Activated T-cell treated with anti-CD3 and anti-CD28 coated beads for 4 hours (primary cell): ENCODE measurements around the gene OVCH2.
"Not testable (repeated sequence)": the region's sequence is repeated elsewhere in the genome, so short reads cannot be mapped to it uniquely, and the experiment has no call there.

Source experiments
- DNase-seq: peaks from one replicate; pipeline ENCODE4 v3.0.0-alpha.2; 2020

OVCH2 gene

DNA sequence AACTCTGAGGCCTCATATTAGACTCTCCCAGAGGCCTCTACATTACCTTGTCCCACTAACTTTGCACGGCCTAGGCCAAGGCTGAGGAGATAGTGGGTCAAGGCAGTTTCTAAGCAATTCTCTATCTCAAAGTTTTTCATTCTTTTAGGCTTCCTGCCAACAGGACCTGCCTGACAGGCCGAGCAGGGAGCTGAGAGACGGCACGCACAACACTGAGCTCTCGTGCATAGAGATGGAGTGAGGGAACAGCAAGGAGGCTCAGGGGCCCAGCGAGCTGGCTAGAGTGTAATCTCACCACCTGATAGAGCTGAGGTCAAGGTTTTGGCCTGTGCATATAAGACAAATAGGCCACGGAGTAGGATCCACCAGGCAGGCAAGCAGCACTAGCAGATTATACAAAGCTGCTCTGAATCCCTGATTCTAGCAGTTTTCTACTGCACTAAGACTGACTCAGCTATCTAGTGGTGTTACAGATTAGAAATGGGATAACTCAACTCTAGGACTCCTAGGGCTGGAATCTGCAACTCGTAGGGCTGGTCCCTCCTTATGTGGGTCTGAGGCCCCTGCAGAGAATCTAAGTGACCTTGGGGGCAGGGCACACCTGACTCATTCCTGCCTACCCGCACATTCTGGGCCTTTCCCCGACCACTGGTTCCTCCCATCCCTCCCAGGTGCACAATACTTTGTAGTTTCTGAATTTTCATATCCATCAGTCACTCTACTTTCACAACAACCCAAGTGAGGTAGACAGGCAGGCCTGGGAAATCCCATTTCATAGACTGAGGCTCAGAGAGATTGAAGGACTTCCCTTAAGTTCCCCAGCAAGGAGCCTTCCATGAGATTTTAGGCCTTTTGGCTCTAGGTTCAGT, 34.7 kb downstream of the OVCH2 start:
- no peak for DNase-seq

- no peak for DNase-seq
Measured at GRCh38 chr11:7670641-7671040, 35.6 kb downstream of the OVCH2 start.

- DNase-seq, result no peak
Measured at GRCh38 chr11:7668911-7669310, 37.4 kb downstream of the OVCH2 start.

DNA sequence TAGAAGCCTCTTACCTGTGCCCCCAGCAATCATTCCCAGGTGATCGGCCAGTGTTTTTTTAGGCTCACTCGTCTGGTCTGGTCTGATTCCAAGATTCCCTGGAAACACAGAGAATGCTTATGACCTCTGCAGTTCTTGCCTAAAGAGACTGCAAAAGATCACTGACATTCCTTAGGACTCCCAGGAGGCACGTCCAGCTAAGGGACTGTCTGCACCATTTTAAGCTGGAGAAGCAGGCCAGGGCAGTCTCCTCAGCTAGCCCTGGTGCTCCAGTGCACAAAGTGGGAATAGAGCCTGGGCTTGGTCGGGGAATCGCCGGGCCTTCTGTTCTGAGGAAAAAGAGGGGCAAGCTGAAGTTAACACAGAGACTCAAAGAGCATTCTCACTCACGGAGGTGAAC, 37.8 kb downstream of the OVCH2 start:
- DNase-seq, result no peak

DNA sequence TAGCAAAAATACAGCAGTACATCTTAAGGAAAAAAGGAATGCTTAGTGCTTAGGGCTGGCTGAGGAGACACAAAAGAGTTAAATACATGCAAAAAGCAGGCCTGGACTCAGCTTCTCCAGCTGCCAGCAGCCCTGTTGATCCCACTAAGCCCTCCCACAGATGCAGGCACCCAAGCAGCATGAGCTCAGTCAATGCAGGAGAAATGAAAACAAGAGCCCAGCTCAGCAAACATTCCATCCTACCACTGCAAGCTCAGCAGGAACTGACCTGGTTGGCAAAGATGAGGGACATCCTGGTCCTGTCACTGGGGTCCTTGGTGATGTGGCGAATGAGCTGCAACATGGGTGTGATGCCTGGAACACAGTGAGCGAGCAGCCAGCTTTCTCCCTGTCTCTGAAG, 38.8 kb downstream of the OVCH2 start:
- DNase-seq, result no peak

- no peak for DNase-seq
Measured at GRCh38 chr11:7666292-7666866, 39.9 kb downstream of the OVCH2 start.

DNA sequence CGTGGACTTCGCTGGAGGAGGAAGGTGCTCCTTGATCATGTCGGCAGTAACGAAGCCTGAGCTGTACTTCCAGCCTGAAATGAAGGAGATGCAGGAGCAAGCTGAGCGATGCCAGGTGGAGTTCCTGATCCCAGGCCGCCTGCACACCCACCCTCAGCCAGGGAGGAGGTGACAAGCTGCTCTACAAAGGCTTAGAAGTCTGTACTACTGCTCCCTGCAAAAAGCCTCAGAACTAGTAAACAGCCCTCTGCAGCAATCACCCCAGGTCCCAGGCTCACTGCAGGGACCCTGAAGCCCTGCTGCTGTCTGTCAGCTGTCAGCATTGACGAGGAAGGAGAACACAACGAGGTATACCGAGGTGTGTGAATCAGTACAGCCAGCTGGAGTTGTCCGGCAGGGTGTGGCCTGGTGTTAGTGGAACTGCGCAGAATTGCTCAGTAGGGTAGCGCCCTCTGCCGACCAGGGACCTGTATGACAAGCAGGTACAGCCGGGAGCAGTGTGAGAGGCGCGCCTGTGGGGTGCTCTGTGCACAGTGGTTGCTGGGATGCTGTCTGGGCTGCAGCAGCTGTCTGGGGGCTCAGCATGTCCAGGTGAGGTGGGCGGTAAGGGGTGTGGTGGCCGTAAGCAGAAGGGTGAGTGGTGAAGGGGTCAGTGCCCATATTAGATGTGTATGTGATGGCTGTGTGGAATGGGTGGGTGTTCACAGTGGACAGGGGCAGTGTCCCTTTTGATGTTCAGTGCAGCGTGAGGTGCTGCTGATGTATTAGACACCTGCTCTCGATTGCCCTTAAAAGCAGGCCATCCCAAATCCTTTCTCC, 40.6 kb downstream of the OVCH2 start:
- peak; percentile 56 for DNase-seq

DNA sequence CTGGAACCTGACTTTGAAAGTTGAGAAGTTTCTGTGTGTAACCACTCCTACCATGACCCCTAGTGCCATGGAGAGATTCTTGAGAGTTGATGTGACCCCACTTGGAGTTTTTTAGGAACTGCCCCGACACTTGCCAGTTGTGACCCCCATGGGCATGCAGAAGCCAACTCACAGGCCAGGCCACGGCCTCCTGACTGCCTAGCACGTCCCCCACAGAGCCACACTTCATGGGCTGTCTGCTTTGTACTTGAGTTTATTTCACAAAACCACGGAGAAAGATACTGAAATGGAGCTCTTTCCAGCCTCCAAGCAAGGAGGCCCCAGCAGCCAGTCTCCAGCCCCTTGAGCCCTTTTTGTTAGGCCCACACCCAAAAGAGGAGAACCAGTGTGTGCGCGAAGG, 41.4 kb downstream of the OVCH2 start:
- DNase-seq, result no peak

DNA sequence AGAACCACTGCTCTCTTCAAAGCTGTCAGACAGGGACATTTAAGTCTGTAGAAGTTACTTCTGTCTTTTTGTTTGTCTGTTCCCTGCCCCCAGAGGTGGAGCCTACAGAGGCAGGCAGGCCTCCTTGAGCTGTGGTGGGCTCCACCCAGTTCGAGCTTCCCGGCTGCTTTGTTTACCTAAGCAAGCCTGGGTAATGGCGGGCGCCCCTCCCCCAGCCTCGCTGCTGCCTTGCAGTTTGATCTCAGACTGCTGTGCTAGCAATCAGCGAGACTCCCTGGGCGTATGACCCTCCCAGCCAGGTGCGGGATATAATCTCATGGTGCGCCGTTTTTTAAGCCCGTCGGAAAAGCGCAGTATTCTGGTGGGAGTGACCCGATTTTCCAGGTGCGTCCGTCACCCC, 42.7 kb downstream of the OVCH2 start:
- not testable (repeated sequence) for DNase-seq

DNA sequence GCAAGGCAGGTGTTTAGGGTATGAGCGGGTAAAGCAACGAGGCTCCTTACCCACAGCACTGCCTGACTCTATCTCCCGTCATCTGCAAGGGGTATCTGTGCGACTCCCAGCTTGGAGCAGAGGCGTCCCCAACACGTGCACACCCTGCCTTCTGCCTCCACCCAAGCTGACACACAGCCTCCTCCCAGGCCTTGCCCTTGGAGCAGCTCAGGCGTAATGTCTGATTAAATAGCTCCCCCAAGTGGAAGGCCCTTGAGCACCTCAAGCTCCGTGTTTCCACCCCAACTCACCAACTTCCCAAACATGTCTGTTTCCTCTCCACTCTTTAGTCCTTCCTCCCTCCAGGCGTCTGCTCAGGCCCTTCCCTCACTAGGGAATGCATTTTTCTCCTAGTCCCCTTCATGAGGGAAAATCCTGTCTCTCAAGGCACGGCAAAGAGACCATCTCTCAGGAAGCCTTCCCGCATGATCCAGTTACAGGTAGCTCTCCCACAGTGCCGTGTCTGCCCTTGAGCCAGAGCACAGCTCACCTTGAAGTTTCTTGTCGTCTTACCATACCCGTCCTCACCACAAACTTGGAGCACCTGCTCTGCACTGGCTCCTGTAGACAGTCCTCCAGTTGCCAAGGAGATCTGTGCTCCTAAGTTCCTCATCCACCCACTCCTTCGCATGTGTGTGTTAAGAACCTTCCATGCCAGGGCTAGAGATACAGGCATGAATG, 48.8 kb downstream of the OVCH2 start:
- DNase-seq, result no peak

DNA sequence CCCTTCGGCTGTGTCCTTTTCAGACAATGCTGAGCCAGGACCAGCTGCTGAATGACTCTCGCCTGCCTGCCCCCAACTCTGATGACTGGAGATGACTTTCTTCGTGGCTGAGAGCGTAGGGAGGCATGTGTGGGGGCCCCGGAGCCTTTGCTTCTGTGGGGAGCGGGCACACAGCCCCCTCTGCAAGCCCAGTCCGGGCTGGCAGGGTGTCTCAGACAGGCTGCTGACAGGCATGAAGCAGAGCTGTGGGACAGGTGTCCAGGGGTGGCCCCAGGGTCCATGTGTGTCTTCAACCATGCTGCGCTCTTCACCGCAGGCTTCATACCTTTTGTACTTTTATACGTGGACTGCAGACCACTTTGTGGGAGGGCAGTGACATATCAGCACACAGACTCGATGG, 49.6 kb downstream of the OVCH2 start:
- DNase-seq, result no peak

GRCh38 chr11:7655253-7656217, 50.7 kb downstream of the OVCH2 start:
- DNase-seq, result no peak

- no peak for DNase-seq
Measured at GRCh38 chr11:7654195-7654705, 52.0 kb downstream of the OVCH2 start.

DNA sequence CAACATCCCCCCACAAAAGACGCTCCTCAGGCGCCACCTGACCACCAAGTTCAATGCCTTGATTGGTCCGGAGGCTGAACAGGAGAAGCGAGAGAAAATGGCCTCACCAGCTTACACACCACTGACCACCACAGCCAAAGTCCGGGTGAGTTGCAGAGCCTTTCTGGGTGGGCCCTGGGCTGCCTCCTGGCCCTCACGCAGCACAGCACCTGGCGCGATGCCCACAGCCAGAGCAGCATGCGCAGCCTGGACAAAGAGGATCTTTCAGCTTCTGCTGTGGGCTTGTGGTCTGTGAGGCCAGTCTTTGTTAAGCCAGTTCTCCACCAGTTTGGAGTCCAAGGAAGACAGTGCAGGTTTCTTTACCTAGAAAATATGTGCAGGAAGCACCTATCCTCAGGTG, 54.6 kb downstream of the OVCH2 start:
- no peak for DNase-seq

DNA sequence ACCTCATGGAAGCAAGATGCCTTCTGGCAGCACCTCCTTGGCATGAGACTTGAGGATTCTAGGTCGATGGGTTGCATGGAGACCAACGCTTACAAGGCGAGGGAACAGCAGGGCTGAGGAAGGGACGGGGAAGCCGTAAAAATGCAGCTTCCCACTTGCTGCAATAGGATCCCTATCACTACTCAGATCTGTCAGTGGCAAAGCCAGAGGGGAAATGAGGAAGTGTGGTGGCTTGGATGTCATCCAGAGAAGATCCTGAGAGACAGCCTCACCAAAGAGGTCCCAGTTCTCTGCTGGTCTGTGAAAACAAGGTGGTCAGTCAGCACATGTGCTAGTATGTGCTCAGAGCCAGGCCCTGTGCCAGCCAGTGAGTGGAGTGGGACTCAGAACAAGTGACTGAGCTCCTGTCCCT, 55.1 kb downstream of the OVCH2 start:
- no peak for DNase-seq

GRCh38 chr11:7648264-7648663, 58.0 kb downstream of the OVCH2 start:
- no peak for DNase-seq

DNA sequence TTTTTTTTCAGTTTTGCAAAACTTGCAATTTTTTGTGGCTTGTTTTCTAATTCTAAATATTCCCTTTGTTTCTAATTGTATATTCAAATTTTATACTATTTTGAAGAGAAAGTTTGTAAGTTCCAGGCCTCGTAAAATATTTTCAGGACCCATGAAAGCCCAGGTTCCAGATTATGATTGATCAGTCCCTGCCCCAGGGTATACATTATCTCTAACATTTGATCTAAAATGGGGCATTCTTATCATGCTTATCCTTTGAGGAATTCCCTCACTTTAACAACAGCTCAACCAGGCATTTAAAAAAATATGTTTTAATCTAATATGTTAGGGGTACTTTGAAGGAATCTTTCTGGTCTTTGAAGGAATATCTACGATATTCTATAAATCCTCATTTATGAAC, 59.4 kb downstream of the OVCH2 start:
- DNase-seq, result no peak

DNA sequence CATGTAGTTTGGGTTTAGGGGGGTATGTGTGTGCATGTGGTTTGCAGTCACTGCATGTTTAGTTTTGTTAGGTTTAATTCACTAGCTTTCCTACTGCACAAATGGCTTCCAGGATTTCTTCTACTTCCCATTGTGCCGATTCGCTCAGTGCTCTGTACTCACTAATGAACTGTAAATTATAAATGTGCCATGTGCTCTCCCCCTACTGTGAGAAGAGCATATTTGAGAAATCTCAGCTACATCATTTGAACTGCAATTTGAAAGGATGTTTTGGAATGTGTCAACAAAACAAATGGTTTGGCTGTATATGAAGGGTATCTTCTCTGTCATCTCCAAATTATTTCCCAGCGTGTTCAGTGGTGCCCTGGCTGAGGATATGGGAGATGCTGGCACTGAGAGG, 61.1 kb downstream of the OVCH2 start:
- no peak for DNase-seq

- no peak for DNase-seq
Measured at GRCh38 chr11:7643314-7643713, 63.0 kb downstream of the OVCH2 start.

- DNase-seq, result no peak
Measured at GRCh38 chr11:7642747-7643146, 63.5 kb downstream of the OVCH2 start.

- DNase-seq, result no peak
Measured at GRCh38 chr11:7640816-7641215, 65.5 kb downstream of the OVCH2 start.

- DNase-seq, result no peak
Measured at GRCh38 chr11:7639643-7640025, 66.6 kb downstream of the OVCH2 start.
